ENCODE measurements around the gene CISD2. TPM values are rescaled to one million over a fixed set of nuclear protein-coding genes. Genes with fewer than 3 reads are reported as not detected.

CISD2 gene
- total RNA-seq, 2 experiments from 2014 or later: 37.7 to 40.0 TPM

Other genes starting within 250 kb of the CISD2 start
- gene MANBA, start 108.0 kb upstream of the CISD2 start, total RNA-seq: 10 to 100 TPM; 15.1 to 16.6 TPM
- gene UBE2D3, start 41.4 kb upstream of the CISD2 start, total RNA-seq: 100 to 1,000 TPM; 388 to 409 TPM
- gene SLC9B1, start 150.7 kb downstream of the CISD2 start, total RNA-seq: 1 to 10 TPM in 1 of 2 experiments, under 1 TPM in 1; 0.83 to 1.3 TPM
- 10 to 100 TPM; 19.1 to 21.9 TPM for gene SLC9B2, start 207.8 kb downstream of the CISD2 start, total RNA-seq
- gene BDH2, start 230.8 kb downstream of the CISD2 start, total RNA-seq: 10 to 100 TPM; 19.5 to 22.7 TPM

All from activated CD8-positive, alpha-beta T cell treated with anti-CD3 and anti-CD28 coated beads, Interleukin-2, amount 10 ng/mL, durations not matched to agents 7 days and 5 days (primary cell).